ENCODE data around the gene HTR7. TPM values are rescaled to one million over a fixed set of nuclear protein-coding genes. Genes with fewer than 3 reads are reported as not detected.

Gene HTR7
- total RNA-seq, 1 donor from 2014 or later: 0.93 TPM

GRCh38 chr10:90805206-90805605, 52.6 kb downstream of the HTR7 start:
- H3K4me3 Mint-ChIP-seq (ENCODE audit: low read depth): no peak overlapping the region
- H3K9me3 Mint-ChIP-seq (ENCODE audit: low read depth): peaks cover 35% of the 10 kb centered on the region
- H3K27ac Mint-ChIP-seq: no peak overlapping the region
- TF ChIP-seq CTCF (IDR thresholded peaks at IDR 0.05; ENCODE audit: unreplicated experiment): no peak
- no peaks in the 10 kb centered on the region for H3K4me1 Mint-ChIP-seq (ENCODE audit: low read depth)
- DNase-seq (ENCODE audit: low spot score, unreplicated experiment): no peak
- no peaks in the 10 kb centered on the region for H3K27me3 Mint-ChIP-seq
- H3K36me3 Mint-ChIP-seq (ENCODE audit: insufficient read depth): no peaks in the 10 kb centered on the region

GRCh38 chr10:90804354-90804753, 53.5 kb downstream of the HTR7 start:
- no peak for DNase-seq (ENCODE audit: low spot score, unreplicated experiment)
- H3K36me3 Mint-ChIP-seq (ENCODE audit: insufficient read depth): no peaks in the 10 kb centered on the region
- no peaks in the 10 kb centered on the region for H3K27me3 Mint-ChIP-seq
- H3K27ac Mint-ChIP-seq: no peak overlapping the region
- TF ChIP-seq CTCF (IDR thresholded peaks at IDR 0.05; ENCODE audit: unreplicated experiment): no peak
- H3K4me3 Mint-ChIP-seq (ENCODE audit: low read depth): no peak overlapping the region
- H3K9me3 Mint-ChIP-seq (ENCODE audit: low read depth): peaks cover 35% of the 10 kb centered on the region
- H3K4me1 Mint-ChIP-seq (ENCODE audit: low read depth): no peaks in the 10 kb centered on the region

GRCh38 chr10:90801608-90802007, 56.2 kb downstream of the HTR7 start:
- Mint-ChIP-seq H3K27me3 (no peaks in the 10 kb centered on the region), H3K9me3 (ENCODE audit: low read depth) (peaks cover 10% of the 10 kb centered on the region), H3K27ac (no peak overlapping the region), H3K36me3 (ENCODE audit: insufficient read depth) (no peaks in the 10 kb centered on the region), H3K4me3 (ENCODE audit: low read depth) (no peak overlapping the region), H3K4me1 (ENCODE audit: low read depth) (no peaks in the 10 kb centered on the region)
- no peak for TF ChIP-seq CTCF (IDR thresholded peaks at IDR 0.05; ENCODE audit: unreplicated experiment)
- DNase-seq (ENCODE audit: low spot score, unreplicated experiment): no peak

GRCh38 chr10:90800232-90800796, 57.5 kb downstream of the HTR7 start:
- no peak for TF ChIP-seq CTCF (IDR thresholded peaks at IDR 0.05; ENCODE audit: unreplicated experiment)
- Mint-ChIP-seq H3K4me1 (ENCODE audit: low read depth) (no peaks in the 10 kb centered on the region), H3K4me3 (ENCODE audit: low read depth) (no peak overlapping the region), H3K9me3 (ENCODE audit: low read depth) (peaks cover 11% of the 10 kb centered on the region), H3K27me3 (no peaks in the 10 kb centered on the region), H3K27ac (no peak overlapping the region), H3K36me3 (ENCODE audit: insufficient read depth) (no peaks in the 10 kb centered on the region)
- DNase-seq (ENCODE audit: low spot score, unreplicated experiment): no peak

- Mint-ChIP-seq H3K9me3 (ENCODE audit: low read depth) (peaks cover 11% of the 10 kb centered on the region), H3K4me1 (ENCODE audit: low read depth) (no peaks in the 10 kb centered on the region), H3K27ac (no peak overlapping the region), H3K27me3 (no peaks in the 10 kb centered on the region), H3K36me3 (ENCODE audit: insufficient read depth) (no peaks in the 10 kb centered on the region), H3K4me3 (ENCODE audit: low read depth) (no peak overlapping the region)
- no peak for DNase-seq (ENCODE audit: low spot score, unreplicated experiment)
- TF ChIP-seq CTCF (IDR thresholded peaks at IDR 0.05; ENCODE audit: unreplicated experiment): no peak
Measured at GRCh38 chr10:90799172-90799571, 58.7 kb downstream of the HTR7 start.

Data from progenitor cell of endocrine pancreas (in vitro differentiated cells).